ENCODE measurements around the gene LYZL6. TPM values are rescaled to one million over a fixed set of nuclear protein-coding genes. Genes with fewer than 3 reads are reported as not detected.

LYZL6 gene
- polyA plus RNA-seq, 1 donor = not detected

Other genes starting within 250 kb of the LYZL6 start
- 2.9 TPM for gene RASL10B, start 212.1 kb downstream of the LYZL6 start, polyA plus RNA-seq
- gene GAS2L2, start 190.5 kb downstream of the LYZL6 start, polyA plus RNA-seq = 0.13 TPM
- gene C17orf50, start 182.8 kb downstream of the LYZL6 start, polyA plus RNA-seq = 0.04 TPM
- 7.5 TPM for gene MMP28, start 148.1 kb downstream of the LYZL6 start, polyA plus RNA-seq
- gene TAF15, start 134.2 kb downstream of the LYZL6 start, polyA plus RNA-seq = 177 TPM
- 0.03 TPM for gene HEATR9, start 74.8 kb downstream of the LYZL6 start, polyA plus RNA-seq
- gene CCL5, start 63.4 kb downstream of the LYZL6 start, polyA plus RNA-seq = 8.3 TPM
- 5.6 TPM for gene RDM1, start 12.9 kb downstream of the LYZL6 start, polyA plus RNA-seq
- 0.19 TPM for gene CCL16, start 37.8 kb upstream of the LYZL6 start, polyA plus RNA-seq
- gene CCL14, start 43.0 kb upstream of the LYZL6 start, polyA plus RNA-seq = 6.8 TPM
- 36.8 TPM for gene CCL15, start 57.8 kb upstream of the LYZL6 start, polyA plus RNA-seq
- 1.2 TPM for gene CCL23, start 74.3 kb upstream of the LYZL6 start, polyA plus RNA-seq
- gene CCL18, start 120.6 kb upstream of the LYZL6 start, polyA plus RNA-seq = 0.28 TPM
- gene CCL3, start 146.4 kb upstream of the LYZL6 start, polyA plus RNA-seq = 11.7 TPM
- 6.9 TPM for gene CCL4, start 160.1 kb upstream of the LYZL6 start, polyA plus RNA-seq
- gene TBC1D3B, start 232.9 kb upstream of the LYZL6 start, polyA plus RNA-seq = 7.1 TPM

All from large intestine (tissue), 1 donor.